ENCODE measurements around the gene EVX1.

Gene EVX1

DNA sequence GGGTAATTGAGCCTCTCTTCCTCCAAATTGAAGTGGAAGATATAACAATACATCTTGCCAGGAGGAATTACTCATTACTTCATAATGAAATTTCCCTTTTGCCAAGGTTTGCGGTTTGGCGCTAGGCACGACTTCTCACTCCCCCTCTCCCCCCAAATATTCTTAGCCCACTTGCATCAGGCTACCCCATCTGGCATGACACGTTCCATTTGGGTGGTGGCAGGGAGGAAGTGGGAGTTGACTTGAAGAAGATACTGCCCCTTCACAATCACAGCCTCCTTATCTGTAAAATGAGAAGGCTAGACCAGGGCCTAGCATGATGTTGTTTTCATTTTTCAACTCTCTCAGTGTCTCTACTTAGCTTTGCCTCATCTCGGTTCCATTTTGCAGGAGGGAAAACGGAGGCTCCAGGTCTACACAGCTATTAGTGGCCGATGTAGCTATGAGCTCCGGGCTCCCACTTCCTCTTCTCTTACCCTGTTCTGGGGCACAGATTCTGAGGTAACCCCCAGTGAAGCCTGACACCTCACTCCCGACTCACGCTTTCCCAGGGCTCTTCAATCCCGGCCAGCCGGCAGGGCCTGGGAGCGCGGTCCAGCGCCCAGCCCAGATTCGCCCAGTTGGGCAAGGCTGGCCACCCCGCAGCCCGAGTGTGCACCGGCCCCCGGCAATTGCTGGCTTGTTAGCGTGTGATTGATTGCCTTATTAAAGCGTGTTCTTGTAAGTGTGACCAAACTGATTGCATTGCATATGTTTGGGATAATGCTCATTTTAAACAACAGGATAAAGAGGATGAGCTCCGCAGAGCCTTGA is 6.5 kb downstream of the EVX1 start:
- Histone ChIP-seq H4K91ac (ENCODE audit: low read length) (no peak overlapping the region), H2BK15ac (ENCODE audit: low read depth, poor library complexity, severe bottlenecking) (no peak overlapping the region), H3K27me3 (ENCODE audit: control insufficient read depth in 1 of 2, insufficient read depth in 1 of 2, low read length in 2 of 2) (peaks cover 94 to 95% of the 10 kb centered on the region in 2 experiments), H3K4me3 (ENCODE audit: insufficient read depth in 1 of 2, low read depth in 1 of 2, low read length in 2 of 2) (no peak overlapping the region), H2BK120ac (ENCODE audit: low read depth, low read length) (no peak overlapping the region), H3K4ac (ENCODE audit: low read depth in 1 of 2, low read length in 2 of 2) (no peak overlapping the region), H3K18ac (ENCODE audit: low read depth in 1 of 2, low read length in 2 of 2) (no peak overlapping the region), H3K4me1 (ENCODE audit: control insufficient read depth, insufficient read depth, low read depth, low read length) (peaks cover 8% of the 10 kb centered on the region), H3K9ac (ENCODE audit: low read length) (no peak overlapping the region), H3K23ac (ENCODE audit: low read length in 2 of 2) (no peak overlapping the region), H3K9me3 (ENCODE audit: control insufficient read depth, low read length) (no peaks in the 10 kb centered on the region), H2BK5ac (ENCODE audit: low read depth, low read length, poor library complexity, severe bottlenecking) (no peak overlapping the region), H3K27ac (ENCODE audit: low read length, poor library complexity, severe bottlenecking) (no peak overlapping the region), H3K36me3 (ENCODE audit: control insufficient read depth in 1 of 2, insufficient read depth in 2 of 2, low read depth in 1 of 2, low read length in 2 of 2) (no peaks in the 10 kb centered on the region), H2BK12ac (ENCODE audit: low read length in 2 of 2) (no peak overlapping the region), H2AK5ac (ENCODE audit: low read length, severe bottlenecking) (no peak overlapping the region), H3K4me2 (ENCODE audit: low read length, poor library complexity, severe bottlenecking) (no peak overlapping the region), H2AFZ (ENCODE audit: low read depth, low read length) (no peak overlapping the region), H3K79me1 (replicated peaks; ENCODE audit: low read length, poor library complexity, severe bottlenecking) (no peaks in the 10 kb centered on the region), H3K14ac (ENCODE audit: low read length in 2 of 2) (no peak overlapping the region), H4K8ac (ENCODE audit: low read length) (no peak overlapping the region)
- WGBS, result 45% methylated on average over 19 of the region's 23 CpGs
- DNase-seq, result no peak

DNA sequence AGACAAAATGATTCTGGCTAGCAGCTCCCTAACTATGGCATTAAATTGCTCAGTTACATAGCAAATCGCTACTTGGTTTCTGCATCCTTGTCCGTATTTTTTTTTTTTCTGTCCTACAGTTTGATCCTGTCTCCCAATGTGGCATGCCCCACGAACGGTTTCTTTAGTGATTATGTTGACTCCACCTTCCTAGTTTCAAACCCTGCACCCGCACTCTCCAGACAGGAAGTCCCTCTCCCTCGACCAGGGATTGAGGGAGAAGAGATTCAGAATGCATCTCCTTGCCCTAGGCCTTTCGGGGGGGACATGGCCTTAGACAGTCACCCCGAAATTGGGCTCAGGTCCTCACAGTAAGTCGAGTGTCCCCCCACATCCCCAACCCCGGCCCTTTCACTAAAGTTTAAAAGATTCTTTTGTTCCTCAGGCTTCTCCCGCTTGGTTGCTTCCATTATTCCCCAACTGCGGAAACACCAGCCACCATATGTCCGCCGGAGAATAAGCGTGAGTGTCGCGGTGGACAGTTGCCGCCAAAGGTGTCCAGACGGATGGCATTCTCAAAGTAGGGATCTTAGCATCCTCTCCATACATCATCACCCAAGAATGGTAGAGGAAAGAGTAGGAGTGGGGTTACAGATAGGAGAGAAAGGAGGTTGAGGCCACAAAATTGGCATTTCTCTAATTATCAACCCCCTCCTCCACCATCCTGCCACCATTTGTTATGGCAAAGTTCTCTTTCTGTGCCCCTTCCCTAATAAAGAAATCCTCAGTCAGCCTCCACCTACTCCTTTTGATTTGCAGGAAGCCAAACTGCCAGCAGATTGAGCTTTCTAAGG is 7.3 kb downstream of the EVX1 start:
- H2BK15ac ChIP-seq (ENCODE audit: low read depth, poor library complexity, severe bottlenecking), result no peak overlapping the region
- no peak overlapping the region for H2AK5ac ChIP-seq (ENCODE audit: low read length, severe bottlenecking)
- no peak overlapping the region for H3K18ac ChIP-seq (ENCODE audit: low read depth in 1 of 2, low read length in 2 of 2)
- H3K79me1 ChIP-seq (replicated peaks; ENCODE audit: low read length, poor library complexity, severe bottlenecking), result no peaks in the 10 kb centered on the region
- no peak overlapping the region for H3K4me3 ChIP-seq (ENCODE audit: insufficient read depth in 1 of 2, low read depth in 1 of 2, low read length in 2 of 2)
- H4K8ac ChIP-seq (ENCODE audit: low read length), result no peak overlapping the region
- H3K9ac ChIP-seq (ENCODE audit: low read length), result no peak overlapping the region
- peaks cover 8% of the 10 kb centered on the region for H3K4me1 ChIP-seq (ENCODE audit: control insufficient read depth, insufficient read depth, low read depth, low read length)
- H3K14ac ChIP-seq (ENCODE audit: low read length in 2 of 2), result no peak overlapping the region
- peaks cover 86 to 95% of the 10 kb centered on the region in 2 experiments for H3K27me3 ChIP-seq (ENCODE audit: control insufficient read depth in 1 of 2, insufficient read depth in 1 of 2, low read length in 2 of 2)
- H3K36me3 ChIP-seq (ENCODE audit: control insufficient read depth in 1 of 2, insufficient read depth in 2 of 2, low read depth in 1 of 2, low read length in 2 of 2), result no peaks in the 10 kb centered on the region
- H4K91ac ChIP-seq (ENCODE audit: low read length), result no peak overlapping the region
- H3K23ac ChIP-seq (ENCODE audit: low read length in 2 of 2), result no peak overlapping the region
- 42% methylated on average over 14 of the region's 19 CpGs for WGBS
- H3K9me3 ChIP-seq (ENCODE audit: control insufficient read depth, low read length), result no peaks in the 10 kb centered on the region
- H3K4me2 ChIP-seq (ENCODE audit: low read length, poor library complexity, severe bottlenecking), result no peak overlapping the region
- no peak overlapping the region for H2BK120ac ChIP-seq (ENCODE audit: low read depth, low read length)
- no peak overlapping the region for H3K4ac ChIP-seq (ENCODE audit: low read depth in 1 of 2, low read length in 2 of 2)
- no peak overlapping the region for H2AFZ ChIP-seq (ENCODE audit: low read depth, low read length)
- H2BK12ac ChIP-seq (ENCODE audit: low read length in 2 of 2), result no peak overlapping the region
- DNase-seq, result no peak
- no peak overlapping the region for H3K27ac ChIP-seq (ENCODE audit: low read length, poor library complexity, severe bottlenecking)
- no peak overlapping the region for H2BK5ac ChIP-seq (ENCODE audit: low read depth, low read length, poor library complexity, severe bottlenecking)

DNA sequence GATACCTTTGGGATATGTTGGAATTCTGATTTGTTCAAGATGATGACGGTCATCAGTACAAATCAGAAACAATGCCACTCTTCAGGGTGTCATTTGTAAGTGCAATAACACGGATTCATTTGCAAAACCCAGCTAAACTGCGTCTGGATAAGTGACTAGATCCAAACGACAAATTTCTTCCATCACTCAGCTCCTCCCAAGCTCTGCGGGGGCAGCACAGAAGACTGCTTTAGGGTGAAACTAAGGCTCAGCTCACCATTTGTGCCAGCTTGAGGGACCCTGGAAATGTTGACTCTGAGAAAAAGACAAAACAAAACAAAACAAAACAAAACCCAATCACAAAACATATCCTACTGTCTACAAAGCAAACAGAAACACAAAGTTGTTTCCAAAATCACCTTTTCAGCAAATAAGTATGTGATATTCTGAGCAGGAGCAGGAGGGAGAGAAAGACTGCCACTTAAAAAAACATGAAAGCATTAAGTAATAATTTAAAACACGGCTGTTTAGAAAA is 8.0 kb downstream of the EVX1 start:
- Histone ChIP-seq H3K36me3 (ENCODE audit: control insufficient read depth in 1 of 2, insufficient read depth in 2 of 2, low read depth in 1 of 2, low read length in 2 of 2) (no peaks in the 10 kb centered on the region), H3K27me3 (ENCODE audit: control insufficient read depth in 1 of 2, insufficient read depth in 1 of 2, low read length in 2 of 2) (peaks cover 79 to 94% of the 10 kb centered on the region in 2 experiments), H4K8ac (ENCODE audit: low read length) (no peak overlapping the region), H3K9me3 (ENCODE audit: control insufficient read depth, low read length) (no peaks in the 10 kb centered on the region), H2BK12ac (ENCODE audit: low read length in 2 of 2) (no peak overlapping the region), H2AK5ac (ENCODE audit: low read length, severe bottlenecking) (no peak overlapping the region), H4K91ac (ENCODE audit: low read length) (no peak overlapping the region), H3K23ac (ENCODE audit: low read length in 2 of 2) (no peak overlapping the region), H3K18ac (ENCODE audit: low read depth in 1 of 2, low read length in 2 of 2) (no peak overlapping the region), H2AFZ (ENCODE audit: low read depth, low read length) (no peak overlapping the region), H2BK120ac (ENCODE audit: low read depth, low read length) (no peak overlapping the region), H3K4me2 (ENCODE audit: low read length, poor library complexity, severe bottlenecking) (no peak overlapping the region), H2BK15ac (ENCODE audit: low read depth, poor library complexity, severe bottlenecking) (no peak overlapping the region), H3K27ac (ENCODE audit: low read length, poor library complexity, severe bottlenecking) (no peak overlapping the region), H3K4ac (ENCODE audit: low read depth in 1 of 2, low read length in 2 of 2) (no peak overlapping the region), H3K4me3 (ENCODE audit: insufficient read depth in 1 of 2, low read depth in 1 of 2, low read length in 2 of 2) (no peak overlapping the region), H2BK5ac (ENCODE audit: low read depth, low read length, poor library complexity, severe bottlenecking) (no peak overlapping the region), H3K79me1 (replicated peaks; ENCODE audit: low read length, poor library complexity, severe bottlenecking) (no peaks in the 10 kb centered on the region), H3K14ac (ENCODE audit: low read length in 2 of 2) (no peak overlapping the region), H3K4me1 (ENCODE audit: control insufficient read depth, insufficient read depth, low read depth, low read length) (peaks cover 8% of the 10 kb centered on the region), H3K9ac (ENCODE audit: low read length) (no peak overlapping the region)
- 38% methylated on average over 6 of the region's 6 CpGs for WGBS
- DNase-seq, result no peak

DNA sequence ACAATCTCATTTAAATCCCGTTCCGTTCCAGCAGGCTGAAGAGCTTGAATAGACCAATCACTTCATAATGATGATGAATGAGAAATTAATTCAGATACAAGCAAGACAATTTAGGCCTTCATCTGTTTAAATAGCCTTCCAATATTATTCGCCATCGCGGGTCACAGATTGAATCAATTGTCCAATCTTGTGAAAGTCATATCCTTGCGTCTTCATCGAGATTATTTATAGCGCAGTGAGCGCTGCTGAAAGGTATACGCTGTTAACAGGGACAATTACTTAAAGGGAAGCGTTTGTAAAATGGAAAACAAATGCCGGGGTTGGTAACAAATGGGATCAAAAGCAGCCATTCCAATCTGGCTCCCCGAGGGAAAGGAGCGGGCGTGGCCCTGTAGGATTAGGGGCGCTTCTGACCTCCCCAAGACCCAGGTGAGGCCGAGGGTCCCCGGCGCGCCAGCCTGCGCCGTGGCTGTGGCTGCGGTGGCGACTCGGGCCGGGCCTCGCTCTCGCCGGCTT is 8.6 kb downstream of the EVX1 start:
- H2BK5ac ChIP-seq (ENCODE audit: low read depth, low read length, poor library complexity, severe bottlenecking), result no peak overlapping the region
- H3K36me3 ChIP-seq (ENCODE audit: control insufficient read depth in 1 of 2, insufficient read depth in 2 of 2, low read depth in 1 of 2, low read length in 2 of 2), result no peaks in the 10 kb centered on the region
- H3K4me2 ChIP-seq (ENCODE audit: low read length, poor library complexity, severe bottlenecking), result peak overlapping the region; percentile 29
- H3K27me3 ChIP-seq (ENCODE audit: control insufficient read depth in 1 of 2, insufficient read depth in 1 of 2, low read length in 2 of 2), result peaks cover 73 to 91% of the 10 kb centered on the region in 2 experiments
- no peak overlapping the region for H2BK15ac ChIP-seq (ENCODE audit: low read depth, poor library complexity, severe bottlenecking)
- no peak overlapping the region for H3K4me3 ChIP-seq (ENCODE audit: insufficient read depth in 1 of 2, low read depth in 1 of 2, low read length in 2 of 2)
- no peak overlapping the region for H2BK12ac ChIP-seq (ENCODE audit: low read length in 2 of 2)
- no peak overlapping the region for H3K23ac ChIP-seq (ENCODE audit: low read length in 2 of 2)
- H3K27ac ChIP-seq (ENCODE audit: low read length, poor library complexity, severe bottlenecking), result no peak overlapping the region
- no peak overlapping the region for H2AFZ ChIP-seq (ENCODE audit: low read depth, low read length)
- no peak for DNase-seq
- no peak overlapping the region for H2BK120ac ChIP-seq (ENCODE audit: low read depth, low read length)
- H4K8ac ChIP-seq (ENCODE audit: low read length), result no peak overlapping the region
- no peak overlapping the region for H3K4ac ChIP-seq (ENCODE audit: low read depth in 1 of 2, low read length in 2 of 2)
- no peak overlapping the region for H3K14ac ChIP-seq (ENCODE audit: low read length in 2 of 2)
- 22% methylated on average over 29 of the region's 29 CpGs for WGBS
- peaks cover 8% of the 10 kb centered on the region for H3K4me1 ChIP-seq (ENCODE audit: control insufficient read depth, insufficient read depth, low read depth, low read length)
- H3K9me3 ChIP-seq (ENCODE audit: control insufficient read depth, low read length), result no peaks in the 10 kb centered on the region
- no peaks in the 10 kb centered on the region for H3K79me1 ChIP-seq (replicated peaks; ENCODE audit: low read length, poor library complexity, severe bottlenecking)
- H4K91ac ChIP-seq (ENCODE audit: low read length), result no peak overlapping the region
- no peak overlapping the region for H3K9ac ChIP-seq (ENCODE audit: low read length)
- H2AK5ac ChIP-seq (ENCODE audit: low read length, severe bottlenecking), result no peak overlapping the region
- no peak overlapping the region for H3K18ac ChIP-seq (ENCODE audit: low read depth in 1 of 2, low read length in 2 of 2)
